ENCODE results near the gene CTSC.

The CTSC gene

DNA sequence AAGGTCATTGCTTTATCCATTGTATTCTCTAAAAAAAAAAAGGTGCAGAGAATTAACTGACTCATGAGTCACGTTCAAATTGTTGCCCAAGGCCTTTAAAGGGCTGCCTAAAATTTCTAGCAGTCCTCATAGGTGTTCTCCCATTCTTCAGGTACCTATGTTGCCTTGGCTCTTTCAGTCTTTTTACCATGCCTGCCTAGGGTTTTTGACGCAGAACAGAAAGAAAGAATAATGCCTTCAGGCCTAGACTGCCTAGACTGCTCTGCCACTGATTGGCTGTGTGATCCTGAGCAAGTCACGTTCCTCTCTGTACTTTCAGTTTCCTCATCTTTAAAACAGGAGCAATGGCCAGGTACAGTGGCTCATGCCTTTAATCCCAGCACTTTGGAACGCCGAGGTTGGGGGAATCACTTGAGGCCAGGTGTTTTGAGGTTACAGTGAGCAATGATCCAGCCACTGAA lies 21.5 kb downstream of the CTSC start:
- H3K4me3 ChIP-seq (ENCODE audit: low read depth, low read length) = no peak overlapping the region
- no peak for DNase-seq (ENCODE audit: low read depth, low spot score)
- TF ChIP-seq, protein P1, sequence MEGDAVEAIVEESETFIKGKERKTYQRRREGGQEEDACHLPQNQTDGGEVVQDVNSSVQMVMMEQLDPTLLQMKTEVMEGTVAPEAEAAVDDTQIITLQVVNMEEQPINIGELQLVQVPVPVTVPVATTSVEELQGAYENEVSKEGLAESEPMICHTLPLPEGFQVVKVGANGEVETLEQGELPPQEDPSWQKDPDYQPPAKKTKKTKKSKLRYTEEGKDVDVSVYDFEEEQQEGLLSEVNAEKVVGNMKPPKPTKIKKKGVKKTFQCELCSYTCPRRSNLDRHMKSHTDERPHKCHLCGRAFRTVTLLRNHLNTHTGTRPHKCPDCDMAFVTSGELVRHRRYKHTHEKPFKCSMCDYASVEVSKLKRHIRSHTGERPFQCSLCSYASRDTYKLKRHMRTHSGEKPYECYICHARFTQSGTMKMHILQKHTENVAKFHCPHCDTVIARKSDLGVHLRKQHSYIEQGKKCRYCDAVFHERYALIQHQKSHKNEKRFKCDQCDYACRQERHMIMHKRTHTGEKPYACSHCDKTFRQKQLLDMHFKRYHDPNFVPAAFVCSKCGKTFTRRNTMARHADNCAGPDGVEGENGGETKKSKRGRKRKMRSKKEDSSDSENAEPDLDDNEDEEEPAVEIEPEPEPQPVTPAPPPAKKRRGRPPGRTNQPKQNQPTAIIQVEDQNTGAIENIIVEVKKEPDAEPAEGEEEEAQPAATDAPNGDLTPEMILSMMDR (IDR thresholded peaks at IDR 0.05; ENCODE audit: low read depth, low read length) = no peak
- in situ Hi-C loops (cut with HindIII; ENCODE audit: low sequenced_read_pairs) = no loop called here

DNA sequence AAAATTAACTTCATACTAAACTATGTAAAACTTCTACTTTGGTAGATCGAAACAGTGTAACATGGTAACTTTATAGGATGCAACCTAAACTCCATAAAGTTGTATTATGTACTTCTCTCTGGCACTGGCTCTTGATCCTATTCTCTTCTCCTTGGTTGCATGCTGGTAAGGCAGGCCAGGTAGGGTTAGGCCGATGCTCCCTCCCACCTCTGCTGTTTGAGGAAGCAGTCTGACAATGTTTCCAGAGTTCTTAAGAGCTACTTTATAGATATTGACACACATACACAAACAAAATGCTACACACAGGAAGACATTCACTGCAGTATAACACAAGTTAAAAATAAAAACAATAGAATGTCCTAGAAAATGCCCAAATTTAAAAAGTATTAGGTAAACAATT lies 22.5 kb downstream of the CTSC start:
- in situ Hi-C loops (cut with HindIII; ENCODE audit: low sequenced_read_pairs) = no loop called here
- no peak for DNase-seq (ENCODE audit: low read depth, low spot score)
- no peak overlapping the region for H3K4me3 ChIP-seq (ENCODE audit: low read depth, low read length)
- TF ChIP-seq, protein P1 (IDR thresholded peaks at IDR 0.05; ENCODE audit: low read depth, low read length) = no peak

DNA sequence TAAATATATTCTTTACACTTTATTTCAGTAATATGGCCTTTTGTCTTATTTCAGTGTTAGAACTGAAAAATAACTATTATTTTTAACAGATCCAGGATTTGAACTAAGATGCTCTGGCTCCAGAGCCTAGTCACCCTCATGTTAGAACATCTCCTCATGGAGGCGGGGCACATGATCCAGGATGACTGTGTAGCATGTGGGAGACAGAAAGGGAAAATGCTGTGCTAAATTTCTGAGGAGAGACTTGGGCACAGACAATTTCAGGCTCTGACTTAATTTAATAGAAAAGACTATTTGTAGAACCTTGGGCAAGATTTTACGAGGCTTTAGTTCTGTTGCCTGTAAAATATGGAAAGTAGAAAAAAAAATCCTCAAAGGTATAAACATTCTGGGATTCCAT lies 24.1 kb downstream of the CTSC start:
- in situ Hi-C loops (cut with HindIII; ENCODE audit: low sequenced_read_pairs) = no loop called here
- no peak overlapping the region for H3K4me3 ChIP-seq (ENCODE audit: low read depth, low read length)
- DNase-seq (ENCODE audit: low read depth, low spot score) = no peak
- TF ChIP-seq, protein P1 (IDR thresholded peaks at IDR 0.05; ENCODE audit: low read depth, low read length) = no peak

DNA sequence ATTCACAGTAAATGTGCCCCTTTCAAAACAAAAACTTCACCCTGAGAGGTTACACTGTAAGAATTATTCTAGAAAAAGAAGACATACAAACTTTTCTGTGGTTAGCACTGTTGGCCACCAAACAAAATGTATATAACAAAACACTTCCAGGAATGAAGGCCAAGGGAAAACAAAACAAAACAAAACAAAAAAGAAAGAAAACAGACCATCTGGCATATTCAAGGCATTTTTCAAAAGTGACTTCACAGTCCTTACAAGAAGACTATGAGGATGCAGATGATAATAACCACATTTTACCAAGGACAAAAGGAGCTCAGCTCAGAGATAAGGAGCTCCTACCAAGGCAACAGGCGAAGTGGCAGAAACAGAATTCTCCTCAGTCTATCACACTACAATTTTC lies 24.9 kb downstream of the CTSC start:
- no peak overlapping the region for H3K4me3 ChIP-seq (ENCODE audit: low read depth, low read length)
- in situ Hi-C loops (cut with HindIII; ENCODE audit: low sequenced_read_pairs) = no loop called here
- TF ChIP-seq, protein P1 (IDR thresholded peaks at IDR 0.05; ENCODE audit: low read depth, low read length) = no peak
- DNase-seq (ENCODE audit: low read depth, low spot score) = peak; percentile 27

DNA sequence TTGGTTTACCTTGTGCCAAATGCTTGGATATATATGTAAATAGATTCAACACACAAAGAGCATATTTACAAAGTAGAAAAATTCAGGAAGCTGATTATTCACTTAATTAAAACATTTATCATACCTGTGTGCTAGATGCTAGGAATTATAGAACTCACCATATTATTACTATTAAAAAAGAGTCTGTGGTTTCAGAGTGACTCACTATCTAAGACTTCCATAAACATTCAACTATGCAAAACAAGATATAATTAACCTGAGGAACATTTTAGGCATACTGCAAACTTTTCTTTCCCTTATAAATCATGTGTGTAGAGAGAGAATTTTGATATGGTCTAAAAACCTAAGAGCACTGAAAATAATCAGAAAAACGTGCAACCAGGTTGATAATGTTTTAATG lies 27.3 kb downstream of the CTSC start:
- no peak overlapping the region for H3K4me3 ChIP-seq (ENCODE audit: low read depth, low read length)
- TF ChIP-seq, protein P1 (IDR thresholded peaks at IDR 0.05; ENCODE audit: low read depth, low read length) = no peak
- DNase-seq (ENCODE audit: low read depth, low spot score) = peak; percentile 31
- in situ Hi-C loops (cut with HindIII; ENCODE audit: low sequenced_read_pairs) = no loop called here

DNA sequence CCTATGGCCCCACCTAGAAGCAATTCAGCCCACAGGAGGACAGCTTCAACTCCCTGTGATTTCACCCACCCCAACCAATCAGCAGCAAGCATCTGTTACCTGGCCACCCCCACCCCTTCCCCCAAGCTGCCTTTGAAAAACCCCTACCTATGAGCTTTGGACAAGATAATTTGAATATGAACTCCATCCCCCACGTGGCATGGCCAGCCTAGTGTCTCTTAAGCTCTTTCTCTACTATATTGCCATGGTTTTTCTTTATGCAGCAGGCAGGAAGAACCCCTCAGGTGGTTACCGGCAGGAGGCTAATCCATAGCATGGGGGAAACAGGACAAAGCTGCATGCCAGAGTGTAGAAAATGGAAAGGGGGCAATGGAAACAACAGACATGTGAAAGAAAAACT lies 29.0 kb downstream of the CTSC start:
- in situ Hi-C loops (cut with HindIII; ENCODE audit: low sequenced_read_pairs) = no loop called here
- DNase-seq (ENCODE audit: low read depth, low spot score) = no peak
- TF ChIP-seq, protein P1 (IDR thresholded peaks at IDR 0.05; ENCODE audit: low read depth, low read length) = no peak
- H3K4me3 ChIP-seq (ENCODE audit: low read depth, low read length) = no peak overlapping the region

Measured in astrocyte of the spinal cord (primary cell).